ENCODE data around the gene AARS2.

AARS2 gene

GRCh38 chr6:44303842-44304241 is 9.3 kb downstream of the AARS2 start:
- DNase-seq (ENCODE audit: insufficient read length, low spot score) (no peak), FAIRE-seq (no peak)
- TF ChIP-seq POLR2AphosphoS5 (IDR thresholded peaks at IDR 0.05; ENCODE audit: low read depth, low read length), result no peak
- no peak for TF ChIP-seq SPI1 (IDR thresholded peaks at IDR 0.05; ENCODE audit: low read depth, low read length)
- no peak for TF ChIP-seq POLR2A (IDR thresholded peaks at IDR 0.05; ENCODE audit: low read depth, low read length)
- TF ChIP-seq TAF1 (IDR thresholded peaks at IDR 0.05; ENCODE audit: low read depth, low read length), result no peak
- TF ChIP-seq PAX5 (IDR thresholded peaks at IDR 0.05; ENCODE audit: insufficient read depth, low read length, severe bottlenecking), result no peak
- no peak for TF ChIP-seq POU2F2 (IDR thresholded peaks at IDR 0.05; ENCODE audit: low read depth, low read length)

- FAIRE-seq (no peak), DNase-seq (ENCODE audit: insufficient read length, low spot score) (no peak)
- no peak for TF ChIP-seq POU2F2 (IDR thresholded peaks at IDR 0.05; ENCODE audit: low read depth, low read length)
- TF ChIP-seq PAX5 (IDR thresholded peaks at IDR 0.05; ENCODE audit: insufficient read depth, low read length, severe bottlenecking), result no peak
- TF ChIP-seq POLR2AphosphoS5 (IDR thresholded peaks at IDR 0.05; ENCODE audit: low read depth, low read length), result no peak
- TF ChIP-seq TAF1 (IDR thresholded peaks at IDR 0.05; ENCODE audit: low read depth, low read length), result no peak
- no peak for TF ChIP-seq POLR2A (IDR thresholded peaks at IDR 0.05; ENCODE audit: low read depth, low read length)
Measured at GRCh38 chr6:44302856-44303255, 10.3 kb downstream of the AARS2 start.

GRCh38 chr6:44301782-44302564 is 11.2 kb downstream of the AARS2 start:
- TF ChIP-seq POLR2A (IDR thresholded peaks at IDR 0.05; ENCODE audit: low read depth, low read length), result no peak
- TF ChIP-seq POLR2AphosphoS5 (IDR thresholded peaks at IDR 0.05; ENCODE audit: low read depth, low read length), result no peak
- TF ChIP-seq PAX5 (IDR thresholded peaks at IDR 0.05; ENCODE audit: insufficient read depth, low read length, severe bottlenecking), result no peak
- no peak for TF ChIP-seq TAF1 (IDR thresholded peaks at IDR 0.05; ENCODE audit: low read depth, low read length)
- no peak for TF ChIP-seq POU2F2 (IDR thresholded peaks at IDR 0.05; ENCODE audit: low read depth, low read length)
- no peak for TF ChIP-seq SPI1 (IDR thresholded peaks at IDR 0.05; ENCODE audit: low read depth, low read length)
- no peak for FAIRE-seq
- no peak for DNase-seq (ENCODE audit: insufficient read length, low spot score)

GRCh38 chr6:44301106-44301505 is 12.0 kb downstream of the AARS2 start:
- no peak for TF ChIP-seq POLR2AphosphoS5 (IDR thresholded peaks at IDR 0.05; ENCODE audit: low read depth, low read length)
- TF ChIP-seq POU2F2 (IDR thresholded peaks at IDR 0.05; ENCODE audit: low read depth, low read length), result no peak
- no peak for TF ChIP-seq POLR2A (IDR thresholded peaks at IDR 0.05; ENCODE audit: low read depth, low read length)
- TF ChIP-seq PAX5 (IDR thresholded peaks at IDR 0.05; ENCODE audit: insufficient read depth, low read length, severe bottlenecking), result no peak
- TF ChIP-seq TAF1 (IDR thresholded peaks at IDR 0.05; ENCODE audit: low read depth, low read length), result no peak
- TF ChIP-seq SPI1 (IDR thresholded peaks at IDR 0.05; ENCODE audit: low read depth, low read length), result no peak
- DNase-seq (ENCODE audit: insufficient read length, low spot score) (no peak), FAIRE-seq (no peak)

- no peak for TF ChIP-seq TAF1 (IDR thresholded peaks at IDR 0.05; ENCODE audit: low read depth, low read length)
- TF ChIP-seq POU2F2 (IDR thresholded peaks at IDR 0.05; ENCODE audit: low read depth, low read length), result no peak
- TF ChIP-seq POLR2A (IDR thresholded peaks at IDR 0.05; ENCODE audit: low read depth, low read length), result no peak
- TF ChIP-seq POLR2AphosphoS5 (IDR thresholded peaks at IDR 0.05; ENCODE audit: low read depth, low read length), result no peak
- TF ChIP-seq SPI1 (IDR thresholded peaks at IDR 0.05; ENCODE audit: low read depth, low read length), result no peak
- TF ChIP-seq PAX5 (IDR thresholded peaks at IDR 0.05; ENCODE audit: insufficient read depth, low read length, severe bottlenecking), result no peak
- no peak for FAIRE-seq
Measured at GRCh38 chr6:44300292-44300823, 12.8 kb downstream of the AARS2 start.

GRCh38 chr6:44298864-44299263 is 14.3 kb downstream of the AARS2 start:
- TF ChIP-seq POU2F2 (IDR thresholded peaks at IDR 0.05; ENCODE audit: low read depth, low read length) (no peak), POLR2A (IDR thresholded peaks at IDR 0.05; ENCODE audit: low read depth, low read length) (no peak), SPI1 (IDR thresholded peaks at IDR 0.05; ENCODE audit: low read depth, low read length) (no peak), POLR2AphosphoS5 (IDR thresholded peaks at IDR 0.05; ENCODE audit: low read depth, low read length) (no peak), PAX5 (IDR thresholded peaks at IDR 0.05; ENCODE audit: insufficient read depth, low read length, severe bottlenecking) (no peak)
- DNase-seq (ENCODE audit: insufficient read length, low spot score), result no peak
- FAIRE-seq, result no peak

More at GRCh38 chr6:44300292-44300823, 12.8 kb downstream of the AARS2 start:
- DNase-seq (ENCODE audit: insufficient read length, low spot score), result no peak

- FAIRE-seq (no peak), DNase-seq (ENCODE audit: insufficient read length, low spot score) (no peak)
- TF ChIP-seq POU2F2 (IDR thresholded peaks at IDR 0.05; ENCODE audit: low read depth, low read length), result no peak
- TF ChIP-seq POLR2A (IDR thresholded peaks at IDR 0.05; ENCODE audit: low read depth, low read length), result no peak
- no peak for TF ChIP-seq PAX5 (IDR thresholded peaks at IDR 0.05; ENCODE audit: insufficient read depth, low read length, severe bottlenecking)
- no peak for TF ChIP-seq SPI1 (IDR thresholded peaks at IDR 0.05; ENCODE audit: low read depth, low read length)
Measured at GRCh38 chr6:44298055-44298803, 14.9 kb downstream of the AARS2 start.

- no peak for TF ChIP-seq SPI1 (IDR thresholded peaks at IDR 0.05; ENCODE audit: low read depth, low read length)
- FAIRE-seq (peak; percentile 87), DNase-seq (ENCODE audit: insufficient read length, low spot score) (peak; percentile 57)
Measured at GRCh38 chr6:44297063-44298038, 15.8 kb downstream of the AARS2 start.

All from GM12891 (cell line).